ENCODE measurements around the gene TNFRSF25.

TNFRSF25 gene

GRCh38 chr1:6446665-6447015, 19.3 kb downstream of the TNFRSF25 start:
- TF ChIP-seq, protein P1, sequence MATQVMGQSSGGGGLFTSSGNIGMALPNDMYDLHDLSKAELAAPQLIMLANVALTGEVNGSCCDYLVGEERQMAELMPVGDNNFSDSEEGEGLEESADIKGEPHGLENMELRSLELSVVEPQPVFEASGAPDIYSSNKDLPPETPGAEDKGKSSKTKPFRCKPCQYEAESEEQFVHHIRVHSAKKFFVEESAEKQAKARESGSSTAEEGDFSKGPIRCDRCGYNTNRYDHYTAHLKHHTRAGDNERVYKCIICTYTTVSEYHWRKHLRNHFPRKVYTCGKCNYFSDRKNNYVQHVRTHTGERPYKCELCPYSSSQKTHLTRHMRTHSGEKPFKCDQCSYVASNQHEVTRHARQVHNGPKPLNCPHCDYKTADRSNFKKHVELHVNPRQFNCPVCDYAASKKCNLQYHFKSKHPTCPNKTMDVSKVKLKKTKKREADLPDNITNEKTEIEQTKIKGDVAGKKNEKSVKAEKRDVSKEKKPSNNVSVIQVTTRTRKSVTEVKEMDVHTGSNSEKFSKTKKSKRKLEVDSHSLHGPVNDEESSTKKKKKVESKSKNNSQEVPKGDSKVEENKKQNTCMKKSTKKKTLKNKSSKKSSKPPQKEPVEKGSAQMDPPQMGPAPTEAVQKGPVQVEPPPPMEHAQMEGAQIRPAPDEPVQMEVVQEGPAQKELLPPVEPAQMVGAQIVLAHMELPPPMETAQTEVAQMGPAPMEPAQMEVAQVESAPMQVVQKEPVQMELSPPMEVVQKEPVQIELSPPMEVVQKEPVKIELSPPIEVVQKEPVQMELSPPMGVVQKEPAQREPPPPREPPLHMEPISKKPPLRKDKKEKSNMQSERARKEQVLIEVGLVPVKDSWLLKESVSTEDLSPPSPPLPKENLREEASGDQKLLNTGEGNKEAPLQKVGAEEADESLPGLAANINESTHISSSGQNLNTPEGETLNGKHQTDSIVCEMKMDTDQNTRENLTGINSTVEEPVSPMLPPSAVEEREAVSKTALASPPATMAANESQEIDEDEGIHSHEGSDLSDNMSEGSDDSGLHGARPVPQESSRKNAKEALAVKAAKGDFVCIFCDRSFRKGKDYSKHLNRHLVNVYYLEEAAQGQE (IDR thresholded peaks at IDR 0.05; ENCODE audit: insufficient read depth in 1 of 2, low read depth in 2 of 2, low read length in 2 of 2) = no peak
- no peak for TF ChIP-seq FOXP2 (optimal IDR thresholded peaks at IDR 0.05; ENCODE audit: borderline replicate concordance, extremely low read depth, extremely low read length, insufficient read depth)
- no peak for TF ChIP-seq SIN3A (IDR thresholded peaks at IDR 0.05; ENCODE audit: borderline replicate concordance, insufficient read depth, low read length)
- no peak for TF ChIP-seq TAF1 (IDR thresholded peaks at IDR 0.05; ENCODE audit: borderline replicate concordance, insufficient read depth, low read length)

DNA sequence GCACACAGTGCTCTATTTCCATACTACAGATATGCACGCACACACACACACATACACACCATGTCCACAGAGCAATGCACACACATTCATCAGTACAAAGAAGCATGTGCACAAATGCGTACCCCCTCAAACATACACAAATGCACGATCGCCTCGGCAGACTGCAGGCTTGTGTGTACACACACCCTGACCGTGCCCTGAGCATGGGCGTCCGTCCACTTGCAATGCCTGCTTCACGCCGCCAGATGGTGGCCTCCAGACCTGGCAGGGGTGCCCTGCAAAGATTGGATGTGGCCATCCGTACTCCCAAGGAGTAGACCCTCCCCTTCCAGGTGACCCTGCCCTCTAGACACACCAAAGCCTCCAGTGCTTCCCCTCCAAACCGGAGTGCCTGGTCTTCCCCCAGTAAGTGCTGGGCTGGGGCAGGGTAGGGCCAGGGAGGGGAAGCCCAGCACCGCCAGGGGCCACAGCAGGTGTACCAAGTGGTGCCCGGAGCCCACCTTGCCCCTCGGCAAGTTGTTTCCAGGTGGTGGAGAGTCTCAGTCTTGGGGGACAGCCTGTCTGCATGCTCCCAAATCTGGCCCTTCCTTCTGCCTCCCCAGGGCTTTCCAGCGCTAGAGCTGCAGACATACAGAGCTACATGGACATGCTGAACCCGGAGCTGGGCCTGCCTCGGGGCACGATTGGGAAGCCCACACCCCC, 20.8 kb downstream of the TNFRSF25 start:
- no peak for TF ChIP-seq FOXP2 (optimal IDR thresholded peaks at IDR 0.05; ENCODE audit: borderline replicate concordance, extremely low read depth, extremely low read length, insufficient read depth)
- TF ChIP-seq POLR2AphosphoS5 (IDR thresholded peaks at IDR 0.05; ENCODE audit: low read depth, low read length) = no peak
- TF ChIP-seq SIN3A (IDR thresholded peaks at IDR 0.05; ENCODE audit: borderline replicate concordance, insufficient read depth, low read length) = no peak
- TF ChIP-seq TAF1 (IDR thresholded peaks at IDR 0.05; ENCODE audit: borderline replicate concordance, insufficient read depth, low read length) = no peak
- TF ChIP-seq, protein P1 (IDR thresholded peaks at IDR 0.05; ENCODE audit: insufficient read depth in 1 of 2, low read depth in 2 of 2, low read length in 2 of 2) = no peak

DNA sequence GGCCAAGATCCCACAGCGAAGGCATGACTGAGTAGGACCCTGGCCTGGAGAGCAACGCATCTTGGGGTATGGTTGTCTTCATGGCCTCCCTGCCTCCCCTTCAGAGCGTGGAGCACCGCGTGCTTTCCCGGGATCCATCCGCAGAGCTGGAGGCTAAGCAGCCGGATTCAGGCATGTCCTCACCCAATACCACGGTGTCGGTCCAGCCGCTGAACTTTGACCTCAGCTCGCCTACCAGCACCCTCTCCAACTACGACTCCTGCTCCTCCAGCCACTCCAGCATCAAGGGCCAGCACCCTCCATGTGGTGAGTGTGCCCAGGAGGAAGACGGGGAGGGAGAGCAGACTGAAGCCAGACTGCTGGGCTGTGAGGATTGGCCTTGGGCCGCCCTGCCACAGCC, 21.6 kb downstream of the TNFRSF25 start:
- TF ChIP-seq TAF1 (IDR thresholded peaks at IDR 0.05; ENCODE audit: borderline replicate concordance, insufficient read depth, low read length) (no peak), POLR2AphosphoS5 (IDR thresholded peaks at IDR 0.05; ENCODE audit: low read depth, low read length) (no peak), SIN3A (IDR thresholded peaks at IDR 0.05; ENCODE audit: borderline replicate concordance, insufficient read depth, low read length) (no peak), FOXP2 (optimal IDR thresholded peaks at IDR 0.05; ENCODE audit: borderline replicate concordance, extremely low read depth, extremely low read length, insufficient read depth) (no peak)
- TF ChIP-seq, protein P1 (IDR thresholded peaks at IDR 0.05; ENCODE audit: insufficient read depth in 1 of 2, low read depth in 2 of 2, low read length in 2 of 2) = no peak

- TF ChIP-seq SIN3A (IDR thresholded peaks at IDR 0.05; ENCODE audit: borderline replicate concordance, insufficient read depth, low read length) (no peak), FOXP2 (optimal IDR thresholded peaks at IDR 0.05; ENCODE audit: borderline replicate concordance, extremely low read depth, extremely low read length, insufficient read depth) (no peak), TAF1 (IDR thresholded peaks at IDR 0.05; ENCODE audit: borderline replicate concordance, insufficient read depth, low read length) (no peak), POLR2AphosphoS5 (IDR thresholded peaks at IDR 0.05; ENCODE audit: low read depth, low read length) (no peak)
- TF ChIP-seq, protein P1 (IDR thresholded peaks at IDR 0.05; ENCODE audit: insufficient read depth in 1 of 2, low read depth in 2 of 2, low read length in 2 of 2) = no peak
Observed at GRCh38 chr1:6443339-6444115, 22.4 kb downstream of the TNFRSF25 start.

Measured in PFSK-1 (cell line).